Esophagus muscularis mucosa (tissue), 4 donors: ENCODE data around the gene ASB18. TPM values are rescaled to one million over a fixed set of nuclear protein-coding genes. Genes with fewer than 3 reads are reported as not detected.

ENCODE experiments used
- DNase-seq: peaks from one replicate; pipeline ENCODE4 v3.0.0-alpha.2; 2017; ENCODE audit errors: extremely low spot score
- H3K27ac ChIP-seq, 4 donors: fragments of 200-600 bp; sonication (generic); replicated peaks in 1 of 4; 1 replicate in 3 of 4; 2 replicates in 1 of 4; pipeline ENCODE4 v1.5.1; 2016 to 2019; ENCODE audit warnings: mild to moderate bottlenecking in 1 of 4
- H3K27me3 ChIP-seq, 4 donors: fragments of 200-600 bp; sonication (generic); one replicate each; pipeline versions ENCODE4 v1.5.1 to v1.6.0; 2016 to 2019
- H3K36me3 ChIP-seq, 4 donors: fragments of 200-600 bp; sonication (generic); one replicate each; pipeline ENCODE4 v1.5.1; 2016 to 2019
- H3K4me1 ChIP-seq, 4 donors: fragments of 200-600 bp; sonication (generic); one replicate each; pipeline ENCODE4 v1.5.1; 2016 to 2019
- H3K4me3 ChIP-seq, 4 donors: fragments of 200-600 bp; sonication (generic); 1 replicate in 2 of 4; 2 replicates in 2 of 4; pipeline ENCODE4 v1.5.1; 2016 to 2019; ENCODE audit warnings: mild to moderate bottlenecking in 4 of 4, moderate library complexity in 1 of 4
- H3K9me3 ChIP-seq, 4 donors: fragments of 200-600 bp; sonication (generic); 1 replicate in 3 of 4; 2 replicates in 1 of 4; pipeline ENCODE4 v1.5.1; 2016 to 2019
- EP300 ChIP-seq: sonication (generic); formaldehyde crosslinking; IDR thresholded peaks from one replicate; pipeline ENCODE4 v1.6.1; 2017; ENCODE audit warnings: antibody characterized with exemption
- POLR2A ChIP-seq: fragments of 450-650 bp; IDR thresholded peaks from one replicate; pipeline ENCODE4 v1.6.1; 2017; ENCODE audit warnings: antibody characterized with exemption, moderate library complexity, mild to moderate bottlenecking, low read depth
- POLR2AphosphoS5 ChIP-seq, 2 donors: sonication (generic); formaldehyde crosslinking; IDR thresholded peaks; one replicate each; pipeline ENCODE4 v1.6.1; 2017; ENCODE audit warnings: antibody characterized with exemption in 2 of 2
- WGBS: methylation state at CpG from one replicate; pipeline ENCODE4 v1.1.5; 2018; 5-methylcytosine and 5-hydroxymethylcytosine counted together
- intact Hi-C: fragments of 100-400 bp; cut with DNase I; formaldehyde crosslinking; loops from one replicate; pipeline ENCODE4 v1.15.1; 2023
- total RNA-seq, 4 donors: library from RNA; depleted of rRNA; stranded (reverse); fragments of >200 nt; gene quantifications; one replicate each; pipeline versions ENCODE4 v1.1.0 to v1.2.1, GENCODE V29; 2016
- TF ChIP-seq, protein P1 (sequence below), 3 experiments: fragments of 200-600 bp in 2 of 3; fragments of 450-650 bp in 1 of 3; sonication (generic) in 2 of 3; IDR thresholded peaks; one replicate each; pipeline ENCODE4 v1.5.1; 2017 to 2019; ENCODE audit warnings: antibody characterized with exemption in 3 of 3, mild to moderate bottlenecking in 2 of 3, moderate library complexity in 1 of 3

The ASB18 gene
- total RNA-seq, 4 donors from 2014 or later = not detected

DNA sequence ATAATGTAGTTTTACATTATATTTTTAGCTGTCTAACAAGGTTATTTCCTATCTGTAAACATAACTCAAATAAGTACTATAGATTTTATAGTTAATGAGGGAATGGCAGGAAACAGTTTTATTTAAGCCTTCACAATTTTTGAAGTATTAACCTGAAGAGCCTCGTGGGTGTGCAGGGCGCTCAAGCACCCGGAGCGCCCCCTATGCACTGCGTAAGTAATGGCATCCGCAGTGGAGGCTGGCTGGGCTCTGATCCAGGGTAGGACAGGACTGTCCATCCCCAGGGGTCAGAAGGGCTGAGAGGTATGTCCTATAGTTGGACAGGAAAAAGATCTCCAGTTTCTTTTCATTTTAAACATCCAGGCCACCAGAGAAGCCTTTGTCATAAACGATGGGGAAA, 87.8 kb downstream of the ASB18 start:
- intact Hi-C loops = loop anchor here (5.0 kb wide), 1 partner anchor 394 kb away; no protein-coding TSS in a partner anchor
- no peak for TF ChIP-seq POLR2A
- TF ChIP-seq EP300 = no peak
- TF ChIP-seq POLR2AphosphoS5 (IDR thresholded peaks at IDR 0.05) = no peak
- TF ChIP-seq, protein P1, sequence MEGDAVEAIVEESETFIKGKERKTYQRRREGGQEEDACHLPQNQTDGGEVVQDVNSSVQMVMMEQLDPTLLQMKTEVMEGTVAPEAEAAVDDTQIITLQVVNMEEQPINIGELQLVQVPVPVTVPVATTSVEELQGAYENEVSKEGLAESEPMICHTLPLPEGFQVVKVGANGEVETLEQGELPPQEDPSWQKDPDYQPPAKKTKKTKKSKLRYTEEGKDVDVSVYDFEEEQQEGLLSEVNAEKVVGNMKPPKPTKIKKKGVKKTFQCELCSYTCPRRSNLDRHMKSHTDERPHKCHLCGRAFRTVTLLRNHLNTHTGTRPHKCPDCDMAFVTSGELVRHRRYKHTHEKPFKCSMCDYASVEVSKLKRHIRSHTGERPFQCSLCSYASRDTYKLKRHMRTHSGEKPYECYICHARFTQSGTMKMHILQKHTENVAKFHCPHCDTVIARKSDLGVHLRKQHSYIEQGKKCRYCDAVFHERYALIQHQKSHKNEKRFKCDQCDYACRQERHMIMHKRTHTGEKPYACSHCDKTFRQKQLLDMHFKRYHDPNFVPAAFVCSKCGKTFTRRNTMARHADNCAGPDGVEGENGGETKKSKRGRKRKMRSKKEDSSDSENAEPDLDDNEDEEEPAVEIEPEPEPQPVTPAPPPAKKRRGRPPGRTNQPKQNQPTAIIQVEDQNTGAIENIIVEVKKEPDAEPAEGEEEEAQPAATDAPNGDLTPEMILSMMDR (IDR thresholded peaks at IDR 0.05) = peak in 1 of 3 experiments; percentile 35
- H3K36me3 ChIP-seq = no peaks in the 10 kb centered on the region
- H3K27me3 ChIP-seq = peaks cover 7 to 100% (median 92%) of the 10 kb centered on the region in 4 donors
- WGBS = 19% methylated on average over 7 of the region's 7 CpGs
- H3K9me3 ChIP-seq = no peaks in the 10 kb centered on the region
- H3K4me1 ChIP-seq = peaks cover 27 to 53% (median 48%) of the 10 kb centered on the region in 4 donors
- no peak overlapping the region for H3K27ac ChIP-seq
- DNase-seq = no peak
- no peak overlapping the region for H3K4me3 ChIP-seq

GRCh38 chr2:236175548-236176150, 88.6 kb downstream of the ASB18 start:
- no peak for DNase-seq
- no peak overlapping the region for H3K27ac ChIP-seq
- H3K4me1 ChIP-seq = peaks cover 29 to 59% (median 52%) of the 10 kb centered on the region in 4 donors
- no peaks in the 10 kb centered on the region for H3K36me3 ChIP-seq
- H3K9me3 ChIP-seq = no peaks in the 10 kb centered on the region
- H3K4me3 ChIP-seq = no peak overlapping the region
- WGBS = 70% methylated on average over 6 of the region's 6 CpGs
- intact Hi-C loops = loop anchor here (5.0 kb wide), 1 partner anchor 393 kb away; no protein-coding TSS in a partner anchor
- TF ChIP-seq POLR2AphosphoS5 (IDR thresholded peaks at IDR 0.05) (no peak), EP300 (no peak), POLR2A (no peak)
- TF ChIP-seq, protein P1 (IDR thresholded peaks at IDR 0.05) = no peak
- H3K27me3 ChIP-seq = peaks cover 3 to 100% (median 94%) of the 10 kb centered on the region in 4 donors

DNA sequence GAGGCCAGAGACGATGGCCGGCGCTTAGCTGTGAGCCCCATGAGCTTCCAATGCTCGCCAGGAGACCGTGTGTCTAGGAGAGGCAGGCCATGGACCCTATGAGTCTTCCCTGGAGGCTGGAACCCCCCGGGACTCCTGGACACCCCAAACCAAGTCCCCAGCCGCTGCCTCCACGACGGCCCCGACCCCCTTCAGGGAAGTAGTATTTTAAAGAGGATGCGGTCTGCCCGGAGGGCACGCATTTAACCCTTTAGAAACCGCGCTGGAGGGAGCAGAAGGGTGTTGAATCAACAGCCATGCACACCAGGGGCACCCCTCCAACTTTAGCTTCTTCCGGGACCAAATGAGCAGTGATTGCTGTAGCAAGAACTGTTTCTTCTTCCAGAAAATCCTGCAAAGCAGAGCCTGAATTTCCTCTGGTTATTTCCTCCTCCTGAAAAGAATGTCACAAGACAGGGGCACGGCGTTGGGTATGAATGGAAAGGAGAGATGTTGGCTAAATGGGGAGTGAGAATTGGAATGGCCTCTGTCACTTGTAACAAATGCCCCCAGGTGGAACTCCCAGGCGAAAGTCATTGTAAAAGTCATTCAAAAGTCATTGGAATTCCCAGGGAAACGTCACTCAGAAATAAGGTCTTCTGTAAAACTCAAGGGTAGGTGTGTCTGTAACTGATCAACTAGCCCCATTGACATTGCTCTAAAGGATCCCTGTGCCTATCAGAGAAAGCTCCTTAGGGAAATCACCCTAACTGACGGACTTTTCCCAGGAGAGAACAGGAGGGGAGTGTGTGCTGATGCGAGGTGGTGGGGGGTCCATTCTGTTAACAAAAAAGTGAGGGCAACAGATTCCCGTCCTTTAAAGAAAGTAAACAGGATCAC, 90.2 kb downstream of the ASB18 start:
- intact Hi-C loops = no loop called here
- H3K27ac ChIP-seq = no peak overlapping the region
- no peak for DNase-seq
- TF ChIP-seq POLR2A (no peak), EP300 (no peak), POLR2AphosphoS5 (IDR thresholded peaks at IDR 0.05) (no peak)
- TF ChIP-seq, protein P1 (IDR thresholded peaks at IDR 0.05) = no peak
- no peaks in the 10 kb centered on the region for H3K9me3 ChIP-seq
- WGBS = 18% methylated on average over 23 of the region's 23 CpGs
- no peak overlapping the region for H3K4me3 ChIP-seq
- no peaks in the 10 kb centered on the region for H3K36me3 ChIP-seq
- peaks cover 0 to 100% (median 94%) of the 10 kb centered on the region in 4 donors for H3K27me3 ChIP-seq
- peaks cover 24 to 61% (median 48%) of the 10 kb centered on the region in 4 donors for H3K4me1 ChIP-seq

GRCh38 chr2:236173036-236173728, 91.0 kb downstream of the ASB18 start:
- peaks cover 6 to 100% (median 94%) of the 10 kb centered on the region in 4 donors for H3K27me3 ChIP-seq
- no peak for TF ChIP-seq POLR2AphosphoS5 (IDR thresholded peaks at IDR 0.05)
- TF ChIP-seq, protein P1 (IDR thresholded peaks at IDR 0.05) = no peak
- TF ChIP-seq EP300 = no peak
- no peak for TF ChIP-seq POLR2A
- no peak overlapping the region for H3K4me3 ChIP-seq
- H3K27ac ChIP-seq = no peak overlapping the region
- DNase-seq = no peak
- H3K4me1 ChIP-seq = peaks cover 24 to 61% (median 48%) of the 10 kb centered on the region in 4 donors
- intact Hi-C loops = no loop called here
- H3K36me3 ChIP-seq = no peaks in the 10 kb centered on the region
- WGBS = 17% methylated on average over 3 of the region's 62 CpGs
- H3K9me3 ChIP-seq = no peaks in the 10 kb centered on the region
